H1 (cell line): ENCODE measurements around the gene BEST2. TPM values are rescaled to one million over a fixed set of nuclear protein-coding genes. Genes with fewer than 3 reads are reported as not detected.

Experiments used
- POLR2A ChIP-seq, 2 experiments: IDR thresholded peaks; 1 replicate in 1 of 2; 2 replicates in 1 of 2; pipeline ENCODE4 v1.6.1; 2011; ENCODE audit warnings: low read depth in 2 of 2, low read length in 2 of 2, mild to moderate bottlenecking in 2 of 2; ENCODE audit errors: control extremely low read depth in 1 of 2
- polyA plus RNA-seq, 7 experiments: library from polyadenylated mRNA; depleted of rRNA in 3 of 7; stranded (reverse) in 5 of 7; unstranded in 2 of 7; fragments of >200 nt in 5 of 7; fragments of 200-250 nt in 2 of 7; gene quantifications; 1 replicate in 5 of 7; 2 replicates in 1 of 7; 4 replicates in 1 of 7; pipeline versions ENCODE4 v1.2.1 to v1.2.3, GENCODE V29; 2011 to 2013; ENCODE audit warnings: missing spikeins in 2 of 7, mixed read lengths in 2 of 7
- total RNA-seq: library from RNA; stranded (reverse); fragmentation: NEBNext Ultra II Directional; extraction: Animal tissue kit (Norgen Biotek cat#: 25700); gene quantifications from 2 replicates; pipeline ENCODE4 v1.2.1, GENCODE V29; 2021
- TF ChIP-seq, protein P1 (sequence below): fragments of 300-600 bp; sonication (generic); IDR thresholded peaks from 2 replicates; pipeline ENCODE4 v1.7.1; 2012; ENCODE audit warnings: low read length, moderate library complexity, mild to moderate bottlenecking, inconsistent platforms; ENCODE audit not compliant: insufficient replicate concordance

BEST2 gene
- total and polyA plus RNA-seq, 2 of the 8 experiments (the other 6 are each of a cell fraction or from before 2014, with no cell fraction given), result 4.6 to 7.3 TPM

DNA sequence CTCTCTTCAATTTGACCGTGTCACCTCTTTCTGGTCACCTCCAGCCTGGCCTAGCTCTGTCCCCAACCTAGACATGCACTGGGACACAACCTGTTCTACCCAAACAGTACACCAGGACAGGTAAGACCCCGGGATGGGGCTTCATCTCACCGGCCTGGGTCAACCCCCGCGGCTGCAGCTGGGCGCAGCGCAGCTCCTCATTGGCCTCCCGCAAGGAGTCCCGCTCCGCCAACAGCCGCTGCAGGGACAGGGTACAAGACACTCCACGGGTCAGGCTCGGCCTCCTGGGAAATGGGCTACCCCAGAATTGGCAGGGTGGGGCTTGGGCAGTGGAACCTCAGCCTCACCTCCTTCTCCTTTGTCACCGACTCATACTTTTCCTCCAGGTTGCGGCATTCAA lies 16.1 kb downstream of the BEST2 start (continued):
- TF ChIP-seq, protein P1, sequence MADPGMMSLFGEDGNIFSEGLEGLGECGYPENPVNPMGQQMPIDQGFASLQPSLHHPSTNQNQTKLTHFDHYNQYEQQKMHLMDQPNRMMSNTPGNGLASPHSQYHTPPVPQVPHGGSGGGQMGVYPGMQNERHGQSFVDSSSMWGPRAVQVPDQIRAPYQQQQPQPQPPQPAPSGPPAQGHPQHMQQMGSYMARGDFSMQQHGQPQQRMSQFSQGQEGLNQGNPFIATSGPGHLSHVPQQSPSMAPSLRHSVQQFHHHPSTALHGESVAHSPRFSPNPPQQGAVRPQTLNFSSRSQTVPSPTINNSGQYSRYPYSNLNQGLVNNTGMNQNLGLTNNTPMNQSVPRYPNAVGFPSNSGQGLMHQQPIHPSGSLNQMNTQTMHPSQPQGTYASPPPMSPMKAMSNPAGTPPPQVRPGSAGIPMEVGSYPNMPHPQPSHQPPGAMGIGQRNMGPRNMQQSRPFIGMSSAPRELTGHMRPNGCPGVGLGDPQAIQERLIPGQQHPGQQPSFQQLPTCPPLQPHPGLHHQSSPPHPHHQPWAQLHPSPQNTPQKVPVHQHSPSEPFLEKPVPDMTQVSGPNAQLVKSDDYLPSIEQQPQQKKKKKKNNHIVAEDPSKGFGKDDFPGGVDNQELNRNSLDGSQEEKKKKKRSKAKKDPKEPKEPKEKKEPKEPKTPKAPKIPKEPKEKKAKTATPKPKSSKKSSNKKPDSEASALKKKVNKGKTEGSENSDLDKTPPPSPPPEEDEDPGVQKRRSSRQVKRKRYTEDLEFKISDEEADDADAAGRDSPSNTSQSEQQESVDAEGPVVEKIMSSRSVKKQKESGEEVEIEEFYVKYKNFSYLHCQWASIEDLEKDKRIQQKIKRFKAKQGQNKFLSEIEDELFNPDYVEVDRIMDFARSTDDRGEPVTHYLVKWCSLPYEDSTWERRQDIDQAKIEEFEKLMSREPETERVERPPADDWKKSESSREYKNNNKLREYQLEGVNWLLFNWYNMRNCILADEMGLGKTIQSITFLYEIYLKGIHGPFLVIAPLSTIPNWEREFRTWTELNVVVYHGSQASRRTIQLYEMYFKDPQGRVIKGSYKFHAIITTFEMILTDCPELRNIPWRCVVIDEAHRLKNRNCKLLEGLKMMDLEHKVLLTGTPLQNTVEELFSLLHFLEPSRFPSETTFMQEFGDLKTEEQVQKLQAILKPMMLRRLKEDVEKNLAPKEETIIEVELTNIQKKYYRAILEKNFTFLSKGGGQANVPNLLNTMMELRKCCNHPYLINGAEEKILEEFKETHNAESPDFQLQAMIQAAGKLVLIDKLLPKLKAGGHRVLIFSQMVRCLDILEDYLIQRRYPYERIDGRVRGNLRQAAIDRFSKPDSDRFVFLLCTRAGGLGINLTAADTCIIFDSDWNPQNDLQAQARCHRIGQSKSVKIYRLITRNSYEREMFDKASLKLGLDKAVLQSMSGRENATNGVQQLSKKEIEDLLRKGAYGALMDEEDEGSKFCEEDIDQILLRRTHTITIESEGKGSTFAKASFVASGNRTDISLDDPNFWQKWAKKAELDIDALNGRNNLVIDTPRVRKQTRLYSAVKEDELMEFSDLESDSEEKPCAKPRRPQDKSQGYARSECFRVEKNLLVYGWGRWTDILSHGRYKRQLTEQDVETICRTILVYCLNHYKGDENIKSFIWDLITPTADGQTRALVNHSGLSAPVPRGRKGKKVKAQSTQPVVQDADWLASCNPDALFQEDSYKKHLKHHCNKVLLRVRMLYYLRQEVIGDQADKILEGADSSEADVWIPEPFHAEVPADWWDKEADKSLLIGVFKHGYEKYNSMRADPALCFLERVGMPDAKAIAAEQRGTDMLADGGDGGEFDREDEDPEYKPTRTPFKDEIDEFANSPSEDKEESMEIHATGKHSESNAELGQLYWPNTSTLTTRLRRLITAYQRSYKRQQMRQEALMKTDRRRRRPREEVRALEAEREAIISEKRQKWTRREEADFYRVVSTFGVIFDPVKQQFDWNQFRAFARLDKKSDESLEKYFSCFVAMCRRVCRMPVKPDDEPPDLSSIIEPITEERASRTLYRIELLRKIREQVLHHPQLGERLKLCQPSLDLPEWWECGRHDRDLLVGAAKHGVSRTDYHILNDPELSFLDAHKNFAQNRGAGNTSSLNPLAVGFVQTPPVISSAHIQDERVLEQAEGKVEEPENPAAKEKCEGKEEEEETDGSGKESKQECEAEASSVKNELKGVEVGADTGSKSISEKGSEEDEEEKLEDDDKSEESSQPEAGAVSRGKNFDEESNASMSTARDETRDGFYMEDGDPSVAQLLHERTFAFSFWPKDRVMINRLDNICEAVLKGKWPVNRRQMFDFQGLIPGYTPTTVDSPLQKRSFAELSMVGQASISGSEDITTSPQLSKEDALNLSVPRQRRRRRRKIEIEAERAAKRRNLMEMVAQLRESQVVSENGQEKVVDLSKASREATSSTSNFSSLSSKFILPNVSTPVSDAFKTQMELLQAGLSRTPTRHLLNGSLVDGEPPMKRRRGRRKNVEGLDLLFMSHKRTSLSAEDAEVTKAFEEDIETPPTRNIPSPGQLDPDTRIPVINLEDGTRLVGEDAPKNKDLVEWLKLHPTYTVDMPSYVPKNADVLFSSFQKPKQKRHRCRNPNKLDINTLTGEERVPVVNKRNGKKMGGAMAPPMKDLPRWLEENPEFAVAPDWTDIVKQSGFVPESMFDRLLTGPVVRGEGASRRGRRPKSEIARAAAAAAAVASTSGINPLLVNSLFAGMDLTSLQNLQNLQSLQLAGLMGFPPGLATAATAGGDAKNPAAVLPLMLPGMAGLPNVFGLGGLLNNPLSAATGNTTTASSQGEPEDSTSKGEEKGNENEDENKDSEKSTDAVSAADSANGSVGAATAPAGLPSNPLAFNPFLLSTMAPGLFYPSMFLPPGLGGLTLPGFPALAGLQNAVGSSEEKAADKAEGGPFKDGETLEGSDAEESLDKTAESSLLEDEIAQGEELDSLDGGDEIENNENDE, result no peak
- TF ChIP-seq POLR2A (IDR thresholded peaks at IDR 0.05; ENCODE audit: control extremely low read depth in 1 of 2, low read depth in 2 of 2, low read length in 2 of 2), result no peak
